PC-3 (cell line): Measurements from ENCODE around the gene ANKIB1. TPM values are rescaled to one million over a fixed set of nuclear protein-coding genes. Genes with fewer than 3 reads are reported as not detected.
"Not testable (repeated sequence)": the region's sequence is repeated elsewhere in the genome, so short reads cannot be mapped to it uniquely, and the experiment has no call there.

Experiments
- ATAC-seq: fragments of 200-7000 bp; cut with Tn5 transposase; 2 replicates; pipeline ENCODE4 v1.9.1; 2020; ENCODE audit warnings: mild to moderate bottlenecking, moderate library complexity
- BruUV-seq: library from RNA; stranded (reverse); fragments of 400-500 nt; replicated peaks from 2 replicates; lab custom pipeline; 2021; lab: Mats Ljungman, UMichigan
- CTCF ChIA-PET: fragments of 300-600 bp; sonication (Branson Sonifier 250); formaldehyde crosslinking; loops from one replicate; lab custom pipeline; 2022; ENCODE audit warnings: antibody characterized with exemption; lab: Charles Lee
- POLR2A ChIA-PET: fragments of 300-600 bp; sonication (Branson Sonifier 250); formaldehyde crosslinking; loops from one replicate; lab custom pipeline; 2022; ENCODE audit warnings: antibody characterized with exemption; ENCODE audit not compliant: unreplicated experiment; lab: Charles Lee
- DNase-seq: peaks from one replicate; pipeline ENCODE4 v3.0.0-alpha.2; 2015
- H2AFZ ChIP-seq: fragments of 300-600 bp; sonication (generic); 2 replicates; pipeline ENCODE4 v1.6.0; 2016; ENCODE audit warnings: antibody characterized with exemption, low read length
- H3F3A ChIP-seq: fragments of 300-600 bp; sonication (generic); one replicate; pipeline ENCODE4 v1.6.0; 2017; ENCODE audit warnings: antibody characterized with exemption, low read length, control low read depth, mild to moderate bottlenecking; ENCODE audit not compliant: unreplicated experiment
- H3K27ac ChIP-seq: fragments of 300-600 bp; sonication (generic); 2 replicates; pipeline ENCODE4 v1.5.1; 2016; ENCODE audit warnings: mild to moderate bottlenecking, low read length
- H3K27me3 ChIP-seq: fragments of 300-600 bp; sonication (generic); 2 replicates; pipeline ENCODE4 v1.6.1; 2016; ENCODE audit warnings: low read length, mixed read lengths
- H3K36me3 ChIP-seq: fragments of 300-600 bp; sonication (generic); 2 replicates; pipeline ENCODE4 v1.6.1; 2016; ENCODE audit warnings: low read depth, mixed run types, low read length, mixed read lengths
- H3K4me1 ChIP-seq: fragments of 300-600 bp; sonication (generic); 2 replicates; pipeline ENCODE4 v1.5.1; 2016; ENCODE audit warnings: low read length; ENCODE audit not compliant: insufficient read depth
- H3K4me2 ChIP-seq: fragments of 300-600 bp; sonication (generic); 2 replicates; pipeline ENCODE4 v1.6.0; 2016; ENCODE audit warnings: low read length
- H3K4me3 ChIP-seq: fragments of 300-600 bp; sonication (generic); 2 replicates; pipeline ENCODE4 v1.5.1; 2016; ENCODE audit warnings: mild to moderate bottlenecking, low read length, mixed read lengths
- H3K79me2 ChIP-seq: fragments of 300-600 bp; sonication (generic); 2 replicates; pipeline ENCODE4 v1.6.1; 2017; ENCODE audit warnings: low read length, mixed read lengths
- H3K9ac ChIP-seq: fragments of 300-600 bp; sonication (generic); 2 replicates; pipeline ENCODE4 v1.6.0; 2016; ENCODE audit warnings: mild to moderate bottlenecking, low read length
- H3K9me2 ChIP-seq: fragments of 300-600 bp; sonication (generic); replicated peaks from 2 replicates; pipeline ENCODE4 v1.6.1; 2016; ENCODE audit warnings: mixed run types, low read length, mixed read lengths
- H3K9me3 ChIP-seq: fragments of 300-600 bp; sonication (generic); 2 replicates; pipeline ENCODE4 v1.6.1; 2016; ENCODE audit warnings: low read length, mixed read lengths
- H4K20me1 ChIP-seq: fragments of 300-600 bp; sonication (generic); 2 replicates; pipeline ENCODE4 v1.6.1; 2016; ENCODE audit warnings: low read length, mixed read lengths
- EZH2 ChIP-seq: fragments of 300-600 bp; sonication (generic); IDR thresholded peaks from one replicate; pipeline ENCODE4 v1.6.1; 2017; ENCODE audit warnings: antibody characterized with exemption, mild to moderate bottlenecking, low read length; ENCODE audit not compliant: unreplicated experiment
- EZH2phosphoT487 ChIP-seq: fragments of 300-600 bp; sonication (generic); IDR thresholded peaks from 2 replicates; pipeline ENCODE4 v1.6.1; 2018; ENCODE audit warnings: mild to moderate bottlenecking, antibody characterized with exemption, low read length, borderline replicate concordance
- intact Hi-C: fragments of 100-400 bp; cut with micrococcal nuclease; formaldehyde crosslinking; loops from 2 replicates; pipeline ENCODE4 v1.9.0; 2023
- total RNA-seq: library from RNA; depleted of rRNA; stranded (reverse); fragments of >200 nt; gene quantifications from 2 replicates; pipeline ENCODE4 v1.2.3, GENCODE V29; 2014
- TF ChIP-seq, protein P1 (sequence below): fragments of 300-600 bp; sonication (generic); conservative IDR thresholded peaks from 2 replicates; pipeline ENCODE4 v1.5.1; 2017; ENCODE audit warnings: antibody characterized with exemption, low read depth, mild to moderate bottlenecking, low read length

Gene ANKIB1
- total RNA-seq, 1 experiment from 2014 or later = 32.1 TPM

DNA sequence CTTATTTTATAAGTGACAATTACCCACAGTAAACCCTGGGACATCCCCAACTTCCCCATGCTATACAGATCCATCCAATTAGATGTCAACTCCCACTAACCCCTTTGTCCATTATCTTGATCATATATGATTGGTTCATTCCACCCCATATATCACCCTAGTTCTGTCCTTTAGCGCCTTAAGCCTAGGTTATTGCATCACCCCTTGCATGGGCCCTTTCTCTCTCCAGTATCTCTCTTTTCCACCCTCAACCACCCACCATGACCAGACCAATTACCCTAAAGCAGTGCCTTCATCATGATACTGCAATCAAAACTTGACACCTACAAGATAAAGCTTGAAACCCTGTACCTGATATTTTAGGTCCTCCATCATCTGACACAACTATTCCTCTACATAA, 163.6 kb downstream of the ANKIB1 start:
- POLR2A ChIA-PET = no interaction called here

DNA sequence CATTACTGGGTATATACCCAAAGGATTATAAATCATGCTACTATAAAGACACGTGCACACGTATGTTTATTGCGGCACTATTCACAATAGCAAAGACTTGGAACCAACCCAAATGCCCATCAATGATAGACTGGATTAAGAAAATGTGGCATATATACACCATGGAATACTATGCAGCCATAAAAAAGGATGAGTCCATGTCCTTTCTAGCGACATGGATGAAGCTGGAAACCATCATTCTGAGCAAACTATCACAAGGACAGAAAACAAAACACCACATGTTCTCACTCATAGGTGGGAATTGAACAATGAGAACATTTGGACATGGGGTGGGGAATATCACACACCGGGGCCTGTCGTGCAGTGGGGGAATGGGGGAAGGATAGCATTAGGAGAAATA, 164.4 kb downstream of the ANKIB1 start:
- ATAC-seq, POLR2A ChIA-PET, H3F3A ChIP-seq, H3K9ac ChIP-seq, CTCF ChIA-PET, H4K20me1 ChIP-seq, H2AFZ ChIP-seq, H3K9me2 ChIP-seq, H3K9me3 ChIP-seq, BruUV-seq, H3K27ac ChIP-seq, intact Hi-C loops, H3K79me2 ChIP-seq, H3K4me1 ChIP-seq, H3K4me3 ChIP-seq, DNase-seq, H3K36me3 ChIP-seq, H3K4me2 ChIP-seq, H3K27me3 ChIP-seq: not testable (repeated sequence)

More for the DNA sequence above, 163.6 kb downstream of the ANKIB1 start:
- H3K79me2 ChIP-seq = no peaks in the 10 kb centered on the region
- CTCF ChIA-PET = no interaction called here
- no peaks in the 10 kb centered on the region for H3K9me2 ChIP-seq
- no peak overlapping the region for H3K27ac ChIP-seq
- H3K27me3 ChIP-seq = no peaks in the 10 kb centered on the region
- no TSS peak for BruUV-seq
- H4K20me1 ChIP-seq = no peaks in the 10 kb centered on the region
- H3K4me2 ChIP-seq = no peak overlapping the region
- DNase-seq = no peak
- no peak overlapping the region for H2AFZ ChIP-seq
- TF ChIP-seq EZH2 = no peak
- TF ChIP-seq, protein P1, sequence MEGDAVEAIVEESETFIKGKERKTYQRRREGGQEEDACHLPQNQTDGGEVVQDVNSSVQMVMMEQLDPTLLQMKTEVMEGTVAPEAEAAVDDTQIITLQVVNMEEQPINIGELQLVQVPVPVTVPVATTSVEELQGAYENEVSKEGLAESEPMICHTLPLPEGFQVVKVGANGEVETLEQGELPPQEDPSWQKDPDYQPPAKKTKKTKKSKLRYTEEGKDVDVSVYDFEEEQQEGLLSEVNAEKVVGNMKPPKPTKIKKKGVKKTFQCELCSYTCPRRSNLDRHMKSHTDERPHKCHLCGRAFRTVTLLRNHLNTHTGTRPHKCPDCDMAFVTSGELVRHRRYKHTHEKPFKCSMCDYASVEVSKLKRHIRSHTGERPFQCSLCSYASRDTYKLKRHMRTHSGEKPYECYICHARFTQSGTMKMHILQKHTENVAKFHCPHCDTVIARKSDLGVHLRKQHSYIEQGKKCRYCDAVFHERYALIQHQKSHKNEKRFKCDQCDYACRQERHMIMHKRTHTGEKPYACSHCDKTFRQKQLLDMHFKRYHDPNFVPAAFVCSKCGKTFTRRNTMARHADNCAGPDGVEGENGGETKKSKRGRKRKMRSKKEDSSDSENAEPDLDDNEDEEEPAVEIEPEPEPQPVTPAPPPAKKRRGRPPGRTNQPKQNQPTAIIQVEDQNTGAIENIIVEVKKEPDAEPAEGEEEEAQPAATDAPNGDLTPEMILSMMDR = no peak
- no peak for TF ChIP-seq EZH2phosphoT487
- intact Hi-C loops = no loop called here
- H3K9me3 ChIP-seq = no peaks in the 10 kb centered on the region
- H3F3A ChIP-seq = no peaks in the 10 kb centered on the region
- H3K36me3 ChIP-seq = no peaks in the 10 kb centered on the region
- no peaks in the 10 kb centered on the region for H3K4me1 ChIP-seq
- no peak for ATAC-seq
- H3K9ac ChIP-seq = no peak overlapping the region
- H3K4me3 ChIP-seq = no peak overlapping the region

DNA sequence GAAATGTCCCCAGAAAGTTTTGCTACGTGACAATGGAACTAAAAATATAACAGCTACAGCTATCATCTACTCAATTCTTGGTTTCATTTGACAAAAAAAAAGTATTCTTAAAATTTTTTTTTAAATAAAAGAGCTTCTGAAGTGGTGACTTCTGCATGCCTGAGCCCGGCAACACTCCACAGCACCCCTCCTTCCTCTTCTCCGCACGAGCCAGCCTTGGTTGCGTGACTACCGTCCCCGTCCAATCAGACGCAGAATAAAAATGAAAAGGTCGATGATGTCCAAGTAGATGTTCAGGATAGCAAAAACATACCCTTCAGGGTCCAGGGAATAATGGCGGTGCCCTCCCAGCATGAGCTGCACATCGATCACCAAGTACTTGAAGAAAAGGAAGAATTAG, 167.0 kb downstream of the ANKIB1 start:
- BruUV-seq = no TSS peak
- ATAC-seq = no peak

More for the DNA sequence above, 167.0 kb downstream of the ANKIB1 start:
- H3F3A ChIP-seq = no peaks in the 10 kb centered on the region
- intact Hi-C loops = no loop called here
- H4K20me1 ChIP-seq = no peaks in the 10 kb centered on the region
- no peaks in the 10 kb centered on the region for H3K79me2 ChIP-seq
- no peak for DNase-seq
- H2AFZ ChIP-seq = no peak overlapping the region
- TF ChIP-seq, protein P1 = no peak
- TF ChIP-seq EZH2 (no peak), EZH2phosphoT487 (no peak)
- H3K9ac ChIP-seq = no peak overlapping the region
- CTCF ChIA-PET = interaction anchor here (0.7 to 0.8 kb wide), 2 partner anchors 12 to 35 kb away, joined by 3 to 5 read pairs; partner anchors contain the start of gene GATAD1
- H3K27ac ChIP-seq = no peak overlapping the region
- H3K9me2 ChIP-seq = no peaks in the 10 kb centered on the region
- no peaks in the 10 kb centered on the region for H3K4me1 ChIP-seq
- H3K4me3 ChIP-seq = no peak overlapping the region
- H3K4me2 ChIP-seq = no peak overlapping the region
- POLR2A ChIA-PET = no interaction called here
- H3K9me3 ChIP-seq = no peaks in the 10 kb centered on the region
- H3K36me3 ChIP-seq = no peaks in the 10 kb centered on the region
- H3K27me3 ChIP-seq = no peaks in the 10 kb centered on the region
